LoVo (cell line): Measurements from ENCODE around the gene GRAMD1B.

Experiments used
- DNase-seq: peaks from one replicate; pipeline ENCODE4 v3.0.0-alpha.2; 2016; ENCODE audit warnings: low spot score

GRAMD1B gene

DNA sequence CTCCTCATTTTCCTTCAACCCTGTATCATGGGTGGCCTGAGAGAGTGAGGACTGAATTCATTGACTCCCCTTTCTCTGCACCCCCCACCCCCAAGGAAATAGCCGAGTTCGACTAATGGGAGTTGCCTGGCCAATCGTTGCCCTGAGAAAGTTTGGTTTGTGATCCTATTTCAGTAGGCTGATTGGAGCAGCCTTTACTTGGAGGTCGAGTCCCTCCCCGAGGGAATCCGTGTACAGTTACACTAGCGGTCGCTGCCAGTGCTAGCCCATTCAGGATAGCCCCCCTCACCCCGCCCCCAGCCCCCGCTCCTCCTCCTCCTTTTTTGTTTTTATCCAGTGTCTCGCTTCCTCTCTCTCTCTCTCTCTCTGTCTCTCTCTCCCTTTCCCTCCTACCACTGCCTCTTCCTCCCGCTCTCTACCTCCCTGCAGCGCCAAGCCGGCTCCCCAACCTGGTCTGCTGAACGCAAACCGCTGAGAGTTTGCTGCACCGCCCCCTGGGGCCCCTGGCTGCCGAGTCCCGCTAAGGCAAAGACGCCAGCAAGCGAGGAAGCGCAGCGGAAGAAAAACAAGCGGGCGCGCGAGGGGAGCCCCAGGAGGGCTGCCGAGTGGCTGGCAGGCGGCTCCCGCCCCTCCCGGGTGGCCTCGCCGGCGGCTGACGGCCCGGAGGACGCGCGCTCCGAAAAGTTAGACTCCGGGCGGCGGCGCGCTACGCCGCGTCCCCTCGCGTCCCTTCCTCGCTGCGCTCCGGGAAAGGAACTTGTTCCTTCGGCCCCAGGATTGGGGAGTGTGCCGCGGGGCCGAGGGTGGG, at the start of gene GRAMD1B:
GRAMD1B (plus strand) TSS at position 357 of the 808 bp plus-strand sequence. CDS start 524 bp downstream, outside the sequence.
- DNase-seq: no peak

DNA sequence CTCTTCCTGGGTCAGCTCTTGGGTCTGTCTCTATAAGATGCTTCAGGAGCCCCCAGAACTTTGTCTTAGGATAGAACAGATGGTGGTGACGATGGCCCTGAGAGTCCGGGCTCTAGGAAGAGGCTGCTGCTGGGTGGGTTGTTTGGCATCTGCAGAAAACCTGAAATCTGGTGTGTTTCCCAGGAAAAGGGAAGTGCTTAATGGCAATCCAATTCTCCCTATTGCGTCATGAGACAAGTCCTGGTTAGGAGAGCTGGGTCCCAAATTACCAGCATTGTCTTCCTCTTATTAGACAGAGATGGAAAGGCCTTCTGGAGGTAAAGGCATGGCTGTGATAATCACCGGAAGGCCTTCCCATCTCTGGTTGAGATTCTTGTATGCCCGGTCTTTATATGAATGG, 48.9 kb upstream of the GRAMD1B start:
- DNase-seq: no peak

DNA sequence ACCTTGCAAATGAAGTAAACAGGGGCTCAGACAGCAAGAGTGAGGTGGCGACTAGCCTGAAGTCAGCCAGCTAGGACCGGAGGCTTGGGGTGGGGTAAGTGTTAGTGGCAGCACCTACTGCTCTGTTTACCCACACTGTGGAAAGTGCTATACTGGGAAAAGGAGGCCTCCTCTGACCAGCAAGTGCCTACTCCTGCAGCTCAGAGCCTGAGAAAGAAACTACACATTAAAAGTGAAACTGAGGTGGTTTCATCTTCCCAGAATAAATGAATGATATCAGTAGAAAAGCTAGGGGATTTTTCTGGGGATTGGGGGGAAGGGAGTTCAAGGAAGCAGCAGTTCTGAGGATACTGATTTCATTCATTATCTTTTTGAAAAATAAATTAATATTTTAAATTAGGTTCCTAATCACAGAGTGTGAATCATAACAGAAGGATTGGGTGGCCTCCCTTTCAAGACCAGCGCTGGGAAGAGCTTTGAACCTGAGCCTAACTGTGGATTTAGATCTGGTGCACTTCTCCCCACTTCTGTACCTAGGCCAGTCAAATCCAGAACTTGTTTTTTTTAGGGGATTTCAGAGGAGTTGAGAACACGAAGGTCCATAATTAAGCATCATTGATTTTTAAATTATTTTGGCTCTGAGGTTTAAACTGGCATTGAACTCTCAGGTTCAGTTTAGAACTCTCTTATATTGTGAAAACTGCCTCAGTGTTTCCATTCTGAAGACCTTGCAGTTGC, 48.1 kb upstream of the GRAMD1B start:
- no peak for DNase-seq

DNA sequence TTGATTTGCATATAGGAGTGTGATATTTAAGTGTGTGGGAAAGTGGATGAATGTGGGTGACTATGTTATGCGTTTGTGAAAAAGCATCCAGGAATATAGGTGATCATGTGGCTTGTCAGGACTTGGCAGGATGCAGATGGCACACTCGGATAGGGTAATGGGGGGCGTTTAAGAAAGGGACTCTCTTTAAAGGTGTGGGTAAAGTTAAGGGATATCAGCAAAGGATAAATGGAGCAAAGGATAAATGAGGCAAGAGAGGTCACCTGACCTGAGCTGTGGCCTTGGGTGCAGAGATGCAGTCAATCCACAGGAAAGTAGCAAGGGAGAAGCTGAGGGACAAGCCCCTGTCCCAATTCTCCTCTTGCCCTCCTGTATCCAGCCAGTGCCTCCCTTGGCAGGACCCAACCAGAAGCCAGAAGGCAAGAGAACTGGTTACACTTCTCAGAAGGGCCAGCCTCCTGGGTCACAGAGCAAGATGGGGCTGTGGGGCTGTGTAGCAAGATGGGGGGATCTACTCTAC, 47.5 kb upstream of the GRAMD1B start:
- DNase-seq: no peak

DNA sequence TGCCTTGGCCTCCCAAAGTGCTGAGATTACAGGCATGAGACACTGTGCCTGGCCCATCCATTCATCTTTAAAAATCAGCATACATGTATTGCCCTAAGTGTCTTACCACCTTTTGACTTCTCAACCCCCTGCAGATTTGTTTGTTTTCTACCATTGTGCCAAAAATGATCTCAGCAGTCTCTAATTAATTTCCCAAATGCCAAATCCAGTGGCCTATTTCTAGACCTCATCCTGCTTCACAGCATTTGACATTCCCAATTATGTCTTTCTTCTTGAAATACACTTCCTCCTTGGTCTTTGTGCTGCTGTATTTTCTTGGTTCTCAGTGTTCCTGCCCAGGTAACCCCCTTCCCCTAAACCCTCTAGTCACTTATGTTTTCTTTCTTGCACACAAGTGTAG, 46.0 kb upstream of the GRAMD1B start:
- DNase-seq: no peak

DNA sequence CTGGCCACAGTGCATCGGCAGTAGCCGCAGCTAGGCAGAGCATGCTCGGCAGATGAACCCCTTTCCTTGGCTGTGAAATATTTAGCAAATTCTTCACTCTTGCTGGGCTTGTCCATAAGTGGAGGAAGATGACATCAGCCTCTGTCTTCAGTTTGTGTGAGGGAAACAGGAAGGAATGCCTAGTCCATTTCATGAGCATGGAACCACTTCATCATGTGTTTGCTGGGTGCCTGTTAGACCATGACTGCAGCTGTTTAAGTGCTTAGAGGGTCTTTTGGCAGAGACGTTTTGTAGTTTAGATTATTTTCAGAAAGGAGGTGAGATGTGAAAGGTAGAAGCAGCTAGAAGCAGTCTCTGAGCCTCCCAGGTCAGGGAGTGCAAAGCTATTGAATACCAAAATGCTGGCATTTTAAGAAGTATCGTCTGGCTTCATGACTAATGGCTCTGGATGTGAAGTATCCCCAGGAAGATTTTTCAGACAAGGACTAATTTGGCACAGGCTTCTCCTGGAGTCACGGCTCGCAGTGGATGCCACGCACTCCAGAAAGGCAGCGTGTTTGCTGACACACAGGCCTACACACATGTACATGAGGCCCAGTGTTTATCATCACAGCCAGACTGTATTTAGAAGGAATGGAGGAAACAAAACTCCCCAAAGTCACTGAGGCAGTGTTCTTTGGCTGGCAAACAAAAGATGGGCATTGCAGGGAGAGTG, 43.1 kb upstream of the GRAMD1B start:
- no peak for DNase-seq

DNA sequence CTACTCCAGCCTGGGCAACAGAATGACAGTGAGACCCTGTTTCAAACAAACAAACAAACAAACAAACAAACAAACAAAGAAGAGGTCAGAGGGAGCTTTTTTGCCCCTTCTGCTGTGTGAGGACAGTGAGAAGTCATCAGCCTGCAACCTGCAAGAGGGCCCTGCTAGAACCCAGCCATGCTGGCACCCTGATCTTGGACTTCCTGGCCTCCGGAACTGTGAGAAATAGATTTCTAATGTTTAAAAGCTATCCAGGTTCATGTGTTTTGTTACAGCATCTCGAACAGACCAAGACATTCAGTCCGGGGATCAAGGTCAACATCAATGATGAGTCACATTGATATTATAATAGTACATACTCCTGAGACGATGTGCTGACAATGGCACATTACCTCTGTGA, 41.4 kb upstream of the GRAMD1B start:
- DNase-seq: no peak

DNA sequence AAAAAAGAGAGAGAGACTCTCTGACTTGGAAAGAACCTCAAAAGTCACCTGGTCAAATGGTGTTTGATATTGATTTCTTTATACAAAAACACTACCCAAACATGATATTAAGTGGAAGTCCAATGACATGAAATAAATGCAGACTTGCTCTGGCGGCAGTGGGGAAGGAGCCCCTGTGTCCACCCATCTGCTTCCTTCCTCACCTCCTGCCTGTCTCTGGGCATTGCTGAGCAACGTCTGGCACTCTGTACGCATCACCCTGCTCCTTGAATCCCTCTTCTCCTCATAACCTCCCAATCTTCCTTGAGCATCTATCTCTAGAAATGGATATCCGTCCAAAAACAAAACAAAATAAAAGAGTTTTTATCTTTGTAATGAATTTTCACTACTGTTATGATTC, 39.9 kb upstream of the GRAMD1B start:
- DNase-seq: no peak

DNA sequence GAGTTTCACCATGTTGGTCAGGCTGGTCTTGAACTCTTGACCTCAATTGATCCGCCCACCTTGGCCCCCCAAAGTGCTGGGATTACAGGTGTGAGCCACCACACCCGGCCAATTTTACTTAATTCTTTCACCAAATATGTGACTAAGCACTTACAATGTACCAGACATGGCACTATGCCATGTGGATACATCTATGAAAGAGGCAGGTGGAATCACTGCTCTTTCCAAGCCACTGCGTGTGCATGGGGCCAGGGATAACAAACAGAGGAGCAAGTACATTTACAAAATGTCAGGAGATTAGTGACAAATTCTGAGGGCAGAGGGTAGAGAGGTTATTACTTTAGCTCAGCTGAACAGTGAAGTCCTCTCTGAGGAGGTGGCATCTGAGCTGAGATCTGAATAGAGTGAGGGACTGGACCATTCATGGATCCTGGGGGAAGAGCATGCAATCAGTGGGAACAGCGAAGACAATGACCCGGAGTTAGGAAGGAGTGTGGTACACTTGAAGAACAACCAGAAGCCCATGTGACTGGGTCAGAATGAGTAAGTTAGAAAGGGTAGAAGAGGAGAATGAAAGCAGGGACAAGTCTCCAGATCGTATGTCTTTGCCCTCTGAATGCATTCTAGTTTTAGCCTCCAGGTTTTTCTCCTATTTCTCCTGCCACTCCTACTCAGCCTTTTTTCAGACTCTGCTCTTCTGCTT, 38.3 kb upstream of the GRAMD1B start:
- no peak for DNase-seq

DNA sequence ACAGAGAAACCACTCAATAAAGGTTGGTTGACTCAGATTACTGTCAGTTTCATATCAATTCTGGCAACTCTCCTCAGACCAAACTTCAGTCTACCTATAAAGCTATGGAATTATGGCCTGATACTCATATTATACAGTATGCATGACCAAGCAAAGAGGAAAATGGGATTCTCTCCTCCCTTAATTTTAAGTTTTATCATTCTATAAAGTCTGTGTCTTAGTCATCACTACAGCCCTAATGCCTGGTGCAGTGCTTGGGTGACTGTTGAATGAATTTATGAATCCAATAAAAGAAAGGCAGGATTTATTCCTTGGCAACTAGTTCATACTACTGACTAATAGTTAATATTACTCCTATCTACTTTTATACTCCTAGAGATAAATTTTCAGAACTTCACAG, 37.6 kb upstream of the GRAMD1B start:
- no peak for DNase-seq

DNA sequence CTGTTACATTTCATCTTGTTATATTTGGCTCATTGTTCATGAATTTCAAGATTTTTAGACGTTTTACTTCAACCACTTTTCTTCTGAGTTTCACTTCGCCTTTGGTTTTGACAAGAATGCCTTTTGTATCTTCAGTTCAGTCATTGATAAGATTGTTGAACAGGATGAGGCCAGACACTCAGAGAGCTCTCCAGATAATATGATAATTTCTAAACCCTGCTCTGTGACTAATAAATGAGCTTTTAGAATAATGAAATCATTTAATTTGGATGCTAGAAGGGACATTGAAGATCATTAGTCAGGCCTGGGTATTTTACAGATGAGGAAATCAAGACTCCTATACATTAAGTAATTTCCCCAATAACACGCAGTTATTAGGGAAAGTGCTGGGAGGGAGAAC, 37.2 kb upstream of the GRAMD1B start:
- DNase-seq: no peak

DNA sequence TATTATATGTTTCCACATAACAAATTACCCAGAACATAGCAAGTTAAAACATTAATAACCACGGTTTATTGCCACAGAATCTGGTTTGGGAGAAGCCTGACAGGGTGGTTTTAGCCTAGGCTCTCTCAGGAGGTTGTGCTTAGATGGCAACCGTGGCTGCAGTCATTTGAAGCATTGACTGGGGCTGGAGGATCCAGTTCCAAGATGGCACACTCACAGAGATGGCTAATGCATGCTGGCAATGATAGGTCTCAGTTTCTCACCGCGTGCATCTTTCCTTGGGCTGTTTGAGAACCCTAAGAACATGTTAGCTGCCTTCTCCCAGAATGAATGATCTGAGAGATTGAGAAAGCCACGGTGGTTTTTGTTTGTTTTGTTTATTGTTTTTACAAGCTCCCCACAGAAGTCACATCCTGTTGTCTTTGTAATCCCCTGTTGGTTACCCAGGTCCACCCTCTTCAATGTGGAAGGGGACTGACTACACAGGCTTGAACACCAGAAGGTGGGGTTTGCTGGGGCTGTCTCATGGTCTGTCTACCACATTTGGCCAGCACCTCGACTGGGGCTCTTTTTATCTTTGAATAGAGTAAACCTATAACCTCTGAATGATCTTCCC, 36.6 kb upstream of the GRAMD1B start:
- DNase-seq: no peak

DNA sequence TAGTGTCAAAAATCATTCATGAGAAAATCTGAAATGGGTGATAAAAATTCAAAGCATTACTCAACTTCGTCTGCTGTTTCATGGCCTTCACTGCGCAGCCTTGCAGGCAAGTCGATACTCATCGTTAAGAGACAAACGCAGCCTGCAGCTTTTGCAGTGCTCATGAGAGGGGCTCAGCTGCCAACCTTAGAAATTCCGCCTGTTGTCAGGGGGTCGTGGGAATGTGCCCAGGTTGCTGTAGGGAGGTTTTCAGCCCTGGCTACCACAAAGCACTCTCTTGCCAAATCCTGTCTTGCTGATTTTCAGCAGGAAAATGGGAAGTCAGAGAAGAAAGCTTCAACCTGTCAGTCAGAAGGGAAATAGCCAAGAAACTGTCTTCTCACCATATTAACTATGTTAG, 25.4 kb upstream of the GRAMD1B start:
- no peak for DNase-seq

DNA sequence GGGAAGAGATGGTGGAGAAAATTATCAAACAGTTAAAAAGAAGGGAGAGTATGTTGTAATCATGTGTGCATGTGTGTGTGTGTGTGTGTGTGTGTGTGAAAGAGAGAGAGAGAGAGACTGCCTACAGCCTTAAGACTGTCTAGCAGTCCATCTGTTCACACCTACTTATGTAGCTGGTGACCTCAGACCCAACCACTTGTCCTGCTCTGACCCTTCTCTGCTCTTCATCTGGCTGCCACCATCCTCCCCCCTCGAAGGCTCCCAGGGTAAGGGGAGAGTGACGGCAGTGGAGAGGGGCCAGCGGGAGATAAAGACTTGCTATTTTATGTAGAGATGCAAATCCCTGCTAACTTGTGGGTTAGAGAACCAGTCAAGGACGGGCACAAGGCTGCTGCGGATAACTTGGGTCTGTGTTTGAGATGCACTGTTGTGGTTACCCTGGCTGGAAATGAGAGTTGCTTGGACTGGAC, 24.9 kb upstream of the GRAMD1B start:
- no peak for DNase-seq

DNA sequence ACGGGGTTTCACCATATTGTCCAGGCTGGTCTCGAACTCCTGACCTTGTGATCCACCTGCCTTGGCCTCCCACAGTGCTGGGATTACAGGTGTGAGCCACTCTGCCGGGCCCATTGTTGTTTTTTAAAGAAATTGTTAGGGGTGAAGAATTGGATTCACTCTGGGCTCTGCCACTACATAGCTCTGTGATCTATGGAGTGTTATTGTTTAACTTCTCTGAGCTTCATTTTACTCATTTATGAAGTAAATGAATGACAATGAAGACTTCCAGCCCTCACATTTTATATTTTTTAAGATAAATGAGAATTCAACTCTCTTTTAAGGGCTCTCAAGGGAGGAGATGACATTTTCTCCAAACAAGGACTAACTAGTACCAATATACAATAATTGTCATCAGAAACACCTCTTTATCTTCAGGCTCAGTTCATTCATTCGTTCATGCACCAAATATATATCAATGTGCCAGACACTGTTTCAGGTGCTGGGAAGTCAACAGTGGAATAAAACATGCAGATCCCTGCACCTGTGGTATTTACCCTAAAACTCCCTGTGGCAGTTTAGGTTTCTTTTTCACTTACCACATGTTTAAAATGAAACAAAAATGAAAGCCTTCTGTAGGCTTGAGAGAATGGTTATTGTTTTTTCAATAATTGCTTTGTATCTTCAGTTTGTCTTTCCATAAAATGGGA, 23.5 kb upstream of the GRAMD1B start:
- no peak for DNase-seq

DNA sequence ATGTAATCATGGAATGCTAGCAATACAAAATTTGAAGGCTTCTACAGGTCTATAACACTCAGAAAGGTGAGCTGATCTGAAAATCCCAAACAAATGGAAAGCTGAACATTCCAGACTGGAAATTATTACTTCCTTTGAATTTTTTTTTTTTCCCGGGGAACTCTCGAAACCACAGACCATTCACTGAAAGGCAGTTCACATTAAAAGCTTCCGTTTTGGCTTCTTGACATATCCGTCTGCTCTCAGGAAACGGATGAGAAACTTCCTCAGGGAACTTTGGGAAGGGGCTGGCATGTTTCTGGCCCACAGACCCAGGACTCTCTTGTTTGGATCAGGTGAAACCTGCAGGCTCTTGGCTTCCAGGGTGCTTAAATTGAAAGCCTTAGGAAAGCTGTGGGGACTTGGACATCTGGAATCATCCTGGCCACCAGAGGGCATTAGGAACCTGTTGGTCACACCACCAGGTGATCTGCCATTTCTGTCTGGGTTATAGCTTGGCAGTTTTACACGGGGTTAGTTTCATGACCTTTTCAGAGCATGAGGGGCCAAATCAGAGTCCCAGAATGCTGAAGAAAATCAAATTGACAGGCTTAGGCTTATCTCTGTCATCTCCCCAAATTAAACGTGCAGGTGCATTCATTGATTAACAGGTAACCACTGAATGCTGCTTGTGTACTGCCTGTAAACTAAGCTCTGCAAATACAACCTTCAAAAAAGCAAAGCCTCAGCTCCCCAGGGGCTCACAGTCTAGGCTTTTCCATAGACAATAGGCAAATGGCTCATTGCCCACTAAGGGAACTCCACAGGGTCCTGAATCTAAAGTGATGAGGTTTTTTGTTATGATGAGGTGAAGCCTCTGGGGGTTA, 22.7 kb upstream of the GRAMD1B start:
- DNase-seq: peak; percentile 67

DNA sequence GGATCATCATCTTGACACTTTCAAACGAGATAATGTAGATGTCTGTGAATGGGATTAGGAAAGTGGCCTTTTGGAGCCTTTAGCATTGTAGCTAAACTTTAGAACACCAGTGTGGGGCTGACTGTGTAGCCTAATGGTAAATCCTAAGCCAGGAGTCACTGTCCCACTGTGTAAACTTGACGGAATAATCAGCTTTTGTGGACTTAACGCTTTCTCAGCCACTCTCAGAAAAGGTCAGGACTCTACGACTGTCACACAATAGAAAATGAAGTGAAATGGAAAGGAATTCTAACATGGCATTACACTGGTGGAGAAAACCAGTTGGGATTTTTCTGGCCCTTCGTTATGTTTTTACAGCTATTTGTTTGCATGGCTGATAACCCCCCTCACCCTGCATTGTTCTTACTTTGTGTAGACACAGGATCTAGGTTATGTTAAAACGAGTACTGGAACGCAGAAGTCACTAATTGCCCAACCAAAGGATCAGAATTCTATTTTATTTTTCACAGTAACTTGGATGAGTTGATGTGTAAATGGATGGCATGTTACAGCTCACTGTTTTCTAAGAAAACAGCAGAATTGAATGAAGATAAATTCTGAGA, 22.0 kb upstream of the GRAMD1B start:
- no peak for DNase-seq

DNA sequence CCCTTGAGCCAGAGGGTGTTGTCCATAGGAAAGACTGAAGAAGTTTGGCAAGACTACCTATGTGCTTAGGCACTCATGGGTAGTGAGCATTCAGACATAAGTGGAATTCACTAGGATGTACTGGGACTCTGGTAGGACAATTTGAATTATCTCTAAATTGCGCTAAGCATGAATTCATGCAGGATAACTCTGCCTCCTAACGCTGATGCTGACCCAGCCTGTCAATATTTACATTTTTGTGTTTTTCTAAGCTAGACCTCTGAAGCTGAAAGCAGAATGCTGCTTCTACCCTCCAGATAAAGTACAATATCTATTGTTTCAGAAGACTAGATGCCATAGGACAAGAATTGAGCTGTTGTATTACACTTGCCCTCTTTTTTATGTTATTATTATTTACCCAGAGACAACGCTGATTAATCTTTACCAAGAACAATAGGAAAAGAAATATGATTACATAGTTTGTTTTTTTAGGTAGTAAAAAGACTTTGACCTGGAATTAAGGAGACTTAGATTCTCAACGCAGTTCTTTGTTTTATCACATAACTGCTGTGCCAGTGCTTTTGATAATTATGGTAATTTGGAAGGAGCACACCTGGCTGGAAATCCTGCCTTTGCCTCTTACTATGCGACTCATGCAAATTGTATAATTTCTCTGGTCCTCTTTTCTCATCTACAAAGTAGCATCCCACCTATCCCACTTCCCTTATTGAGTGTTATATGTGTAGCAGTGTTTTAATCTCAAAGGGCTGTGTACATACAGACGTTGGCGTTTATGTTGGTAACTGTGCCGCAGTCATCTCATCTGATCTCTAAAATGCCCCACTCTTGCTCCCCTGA, 21.2 kb upstream of the GRAMD1B start:
- DNase-seq: no peak
